ENCODE results near the gene GJA4. TPM values are rescaled to one million over a fixed set of nuclear protein-coding genes. Genes with fewer than 3 reads are reported as not detected.
A peak's percentile ranks its signal among the peaks of the same experiment; 100 is the strongest.

The GJA4 gene
- total and polyA plus RNA-seq, 5 experiments from 2014 or later: not detected

DNA sequence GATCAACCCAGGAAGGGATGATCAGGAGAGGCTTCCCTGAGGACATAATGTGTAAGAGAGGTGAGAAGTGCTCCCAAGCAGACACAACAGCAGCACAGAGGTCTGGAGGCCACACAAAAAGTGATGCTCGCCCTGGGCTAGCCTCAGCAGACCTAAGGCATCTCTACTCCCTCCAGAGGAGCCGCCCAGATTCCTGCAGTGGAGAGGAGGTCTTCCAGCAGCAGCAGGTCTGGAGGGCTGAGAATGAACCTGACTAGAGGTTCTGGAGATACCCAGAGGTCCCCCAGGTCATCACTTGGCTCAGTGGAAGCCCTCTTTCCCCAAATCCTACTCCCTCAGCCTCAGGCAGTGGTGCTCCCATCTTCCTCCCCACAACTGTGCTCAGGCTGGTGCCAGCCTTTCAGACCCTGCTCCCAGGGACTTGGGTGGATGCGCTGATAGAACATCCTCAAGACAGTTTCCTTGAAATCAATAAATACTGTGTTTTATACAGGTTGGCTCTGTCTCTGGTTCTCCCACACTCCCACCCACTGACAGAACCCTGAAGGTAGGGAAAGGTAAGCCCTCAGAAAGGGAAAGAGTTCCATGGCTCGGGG is 6.8 kb upstream of the GJA4 start:
- POLR2A ChIA-PET: interaction anchor here (0.6 kb wide), 1 partner anchor 413 kb away, joined by 7 read pairs; no protein-coding TSS in a partner anchor
- no peak for ATAC-seq
- peak in 1 of 10 donors; percentile 8 for DNase-seq
- no peaks in the 10 kb centered on the region for H3K9me3 Mint-ChIP-seq
- H3K27me3 Mint-ChIP-seq: peaks cover 22 to 82% (median 47%) of the 10 kb centered on the region in 5 donors
- H3K4me3 Mint-ChIP-seq: no peak overlapping the region
- H3K27ac Mint-ChIP-seq: no peak overlapping the region
- H3K4me1 Mint-ChIP-seq: peaks cover 0 to 9% (median 4%) of the 10 kb centered on the region in 4 donors
- no peaks in the 10 kb centered on the region for H3K36me3 Mint-ChIP-seq

DNA sequence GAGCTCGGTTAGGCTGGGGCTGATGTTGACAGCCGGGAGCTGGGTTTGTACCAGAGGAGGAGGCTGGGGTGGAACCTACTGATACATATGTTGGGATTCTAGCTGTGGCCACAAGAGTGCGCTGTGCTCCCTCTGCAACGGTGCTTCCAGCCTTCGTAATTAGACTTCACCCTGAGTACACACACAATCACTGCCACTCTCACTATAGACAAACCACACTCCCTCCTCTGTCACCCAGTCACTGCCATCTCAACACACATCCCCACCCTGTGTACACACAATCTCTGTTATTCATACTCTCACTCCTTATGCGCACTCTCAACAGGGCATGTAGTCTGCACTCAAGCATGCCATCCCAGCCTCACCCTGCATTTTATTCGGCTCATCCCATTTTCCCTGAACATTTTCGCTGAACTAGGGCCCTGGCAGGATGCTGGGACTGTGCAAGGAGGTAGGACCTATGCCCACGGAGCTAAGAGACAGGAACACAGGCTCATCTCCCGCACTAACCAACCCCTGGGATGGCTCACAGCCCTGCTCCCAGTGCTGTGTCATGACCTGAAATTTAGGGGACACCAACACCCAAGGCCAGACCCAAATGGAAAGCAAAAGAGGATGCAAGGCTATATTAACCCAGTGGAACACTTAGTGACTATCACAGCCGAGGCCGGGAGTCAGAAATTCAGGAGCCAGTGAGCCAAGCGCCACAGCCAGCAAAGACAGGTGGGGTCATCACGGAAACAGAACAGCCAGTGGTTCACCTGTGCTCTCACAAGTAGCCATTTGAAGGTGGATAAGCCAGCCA is 6.1 kb upstream of the GJA4 start:
- H3K4me1 Mint-ChIP-seq: peaks cover 3 to 9% (median 5%) of the 10 kb centered on the region in 4 donors
- no peaks in the 10 kb centered on the region for H3K36me3 Mint-ChIP-seq
- H3K27ac Mint-ChIP-seq: peak overlapping the region in 2 of 10 donors; percentile 0 to 75
- H3K9me3 Mint-ChIP-seq: no peaks in the 10 kb centered on the region
- H3K27me3 Mint-ChIP-seq: peaks cover 25 to 85% (median 47%) of the 10 kb centered on the region in 5 donors
- H3K4me3 Mint-ChIP-seq: no peak overlapping the region
- ATAC-seq (peak; percentile 88 to 91), DNase-seq (peak in 9 of 10 donors; percentile 32 to 65 (median 50))
- POLR2A ChIA-PET: interaction anchor here (0.6 kb wide), 1 partner anchor 412 kb away, joined by 7 read pairs; no protein-coding TSS in a partner anchor

DNA sequence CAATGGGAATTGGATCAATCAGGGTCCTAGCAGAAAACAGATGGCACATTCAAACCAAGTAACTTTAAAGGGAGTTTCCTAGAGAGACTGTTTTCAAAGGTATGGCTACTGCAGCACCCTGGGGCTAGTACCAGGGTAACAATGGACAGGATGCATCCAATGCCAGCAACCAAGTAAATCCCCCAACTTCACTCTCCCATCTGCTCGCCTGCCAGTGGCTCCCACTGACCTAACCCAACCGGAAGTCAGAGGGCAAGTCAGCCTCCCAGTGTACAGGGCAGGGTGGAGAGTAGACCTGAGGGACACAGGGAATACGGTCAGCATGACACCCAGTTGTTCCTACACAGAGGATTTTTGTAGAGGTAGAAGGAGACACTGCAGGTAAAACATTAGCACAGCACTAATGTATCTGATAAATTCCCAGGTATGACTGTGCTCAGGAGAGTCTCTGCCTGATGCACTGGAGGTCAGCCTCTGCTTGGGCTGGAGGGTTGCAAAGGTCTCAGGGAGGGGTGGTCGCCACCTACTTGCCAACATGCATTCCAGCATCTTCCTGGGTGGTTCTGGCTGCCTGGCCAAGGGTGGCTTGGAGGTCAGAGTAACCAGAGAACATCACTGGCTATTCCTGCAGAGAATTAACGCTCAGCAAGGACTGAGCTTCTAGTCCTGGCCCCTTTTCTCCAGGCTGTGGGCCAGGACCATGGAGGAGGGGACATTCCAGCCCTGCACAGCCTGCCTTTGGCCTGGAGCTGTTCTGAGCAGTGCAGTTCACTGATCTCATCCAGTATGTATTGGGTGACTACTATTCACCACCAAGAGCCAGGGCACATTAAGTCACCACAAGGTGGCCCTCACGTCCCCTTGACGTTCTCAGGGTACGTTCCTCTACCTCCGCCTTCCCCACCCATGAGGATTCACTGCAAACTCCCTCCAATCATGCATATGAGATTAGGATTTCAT is 5.1 kb upstream of the GJA4 start:
- Mint-ChIP-seq H3K4me1 (peaks cover 6 to 17% (median 11%) of the 10 kb centered on the region in 4 donors), H3K27ac (no peak overlapping the region), H3K9me3 (no peaks in the 10 kb centered on the region), H3K36me3 (no peaks in the 10 kb centered on the region), H3K4me3 (no peak overlapping the region), H3K27me3 (peaks cover 27 to 83% (median 44%) of the 10 kb centered on the region in 5 donors)
- POLR2A ChIA-PET: no interaction called here
- DNase-seq (no peak), ATAC-seq (no peak)

DNA sequence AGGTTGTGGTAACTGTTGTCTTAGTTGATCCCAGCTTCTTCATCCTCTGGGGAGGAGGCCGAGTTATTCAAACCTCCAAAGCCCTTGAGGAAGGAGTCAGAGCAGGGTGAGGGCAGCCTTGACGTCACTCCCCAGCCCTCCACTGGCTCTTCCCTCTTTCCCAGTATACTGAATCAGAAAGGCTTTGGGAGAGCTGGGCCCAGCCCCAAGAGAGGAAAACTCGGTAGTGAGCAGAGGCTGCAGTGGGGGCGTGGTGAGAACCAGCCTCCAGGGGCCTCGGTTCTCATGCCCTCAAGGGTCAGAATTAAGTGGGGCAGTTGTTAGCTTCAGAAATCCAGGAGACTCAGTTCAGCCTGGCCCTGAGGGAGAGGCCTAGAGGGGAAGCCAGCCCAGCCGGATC is 1.8 kb upstream of the GJA4 start:
- no peaks in the 10 kb centered on the region for H3K36me3 Mint-ChIP-seq
- no peak for ATAC-seq
- H3K4me1 Mint-ChIP-seq: peaks cover 6 to 17% (median 12%) of the 10 kb centered on the region in 4 donors
- no peak for DNase-seq
- POLR2A ChIA-PET: no interaction called here
- H3K27me3 Mint-ChIP-seq: peaks cover 19 to 55% (median 24%) of the 10 kb centered on the region in 5 donors
- H3K27ac Mint-ChIP-seq: no peak overlapping the region
- H3K9me3 Mint-ChIP-seq: no peaks in the 10 kb centered on the region
- no peak overlapping the region for H3K4me3 Mint-ChIP-seq

DNA sequence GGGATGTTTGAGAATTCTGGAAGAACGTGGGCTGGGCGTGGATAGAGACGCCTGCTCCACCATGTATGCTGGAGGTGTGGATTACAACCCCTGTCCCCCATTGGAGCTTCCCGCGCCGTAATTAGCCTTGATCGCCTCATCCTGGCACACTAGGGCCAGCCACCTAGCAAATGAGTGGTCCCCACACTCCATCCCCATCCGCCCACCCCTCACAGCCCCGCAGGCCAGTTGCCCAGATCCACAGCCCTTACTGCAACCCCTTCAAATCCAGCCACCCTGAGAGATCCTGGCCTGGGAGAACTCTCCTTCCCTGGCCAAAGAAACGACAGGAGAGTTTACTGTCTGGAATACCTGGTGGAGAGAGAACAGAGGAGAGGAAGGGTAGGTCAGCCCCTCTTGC is 375 bp upstream of the GJA4 start:
- Mint-ChIP-seq H3K36me3 (no peaks in the 10 kb centered on the region), H3K4me3 (peak overlapping the region; percentile 46 to 82 (median 70)), H3K9me3 (no peaks in the 10 kb centered on the region), H3K4me1 (peaks cover 2 to 11% (median 9%) of the 10 kb centered on the region in 4 donors), H3K27me3 (peaks cover 10 to 44% (median 19%) of the 10 kb centered on the region in 5 donors), H3K27ac (peak overlapping the region in 2 of 10 donors; percentile 42 to 66)
- DNase-seq: no peak
- POLR2A ChIA-PET: no interaction called here
- peak in 1 of 2 donors; percentile 20 for ATAC-seq

DNA sequence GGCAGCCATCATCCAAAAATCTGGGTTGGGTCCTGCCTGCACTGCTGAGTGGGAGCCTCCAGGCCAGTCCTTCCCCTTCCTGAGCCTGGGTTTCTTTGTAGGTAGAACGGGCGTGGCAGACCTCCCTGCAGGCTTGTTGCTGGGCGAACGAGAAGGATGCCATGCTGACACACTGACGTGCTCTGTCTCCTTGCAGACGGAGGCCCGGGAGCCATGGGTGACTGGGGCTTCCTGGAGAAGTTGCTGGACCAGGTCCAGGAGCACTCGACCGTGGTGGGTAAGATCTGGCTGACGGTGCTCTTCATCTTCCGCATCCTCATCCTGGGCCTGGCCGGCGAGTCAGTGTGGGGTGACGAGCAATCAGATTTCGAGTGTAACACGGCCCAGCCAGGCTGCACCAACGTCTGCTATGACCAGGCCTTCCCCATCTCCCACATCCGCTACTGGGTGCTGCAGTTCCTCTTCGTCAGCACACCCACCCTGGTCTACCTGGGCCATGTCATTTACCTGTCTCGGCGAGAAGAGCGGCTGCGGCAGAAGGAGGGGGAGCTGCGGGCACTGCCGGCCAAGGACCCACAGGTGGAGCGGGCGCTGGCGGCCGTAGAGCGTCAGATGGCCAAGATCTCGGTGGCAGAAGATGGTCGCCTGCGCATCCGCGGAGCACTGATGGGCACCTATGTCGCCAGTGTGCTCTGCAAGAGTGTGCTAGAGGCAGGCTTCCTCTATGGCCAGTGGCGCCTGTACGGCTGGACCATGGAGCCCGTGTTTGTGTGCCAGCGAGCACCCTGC is 1.4 kb downstream of the GJA4 start:
- DNase-seq: no peak
- H3K27me3 Mint-ChIP-seq: peaks cover 10 to 30% (median 17%) of the 10 kb centered on the region in 5 donors
- peaks cover 2 to 11% (median 9%) of the 10 kb centered on the region in 4 donors for H3K4me1 Mint-ChIP-seq

DNA sequence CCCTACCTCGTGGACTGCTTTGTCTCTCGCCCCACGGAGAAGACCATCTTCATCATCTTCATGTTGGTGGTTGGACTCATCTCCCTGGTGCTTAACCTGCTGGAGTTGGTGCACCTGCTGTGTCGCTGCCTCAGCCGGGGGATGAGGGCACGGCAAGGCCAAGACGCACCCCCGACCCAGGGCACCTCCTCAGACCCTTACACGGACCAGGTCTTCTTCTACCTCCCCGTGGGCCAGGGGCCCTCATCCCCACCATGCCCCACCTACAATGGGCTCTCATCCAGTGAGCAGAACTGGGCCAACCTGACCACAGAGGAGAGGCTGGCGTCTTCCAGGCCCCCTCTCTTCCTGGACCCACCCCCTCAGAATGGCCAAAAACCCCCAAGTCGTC is 2.0 kb downstream of the GJA4 start:
- Mint-ChIP-seq H3K9me3 (no peaks in the 10 kb centered on the region), H3K36me3 (no peaks in the 10 kb centered on the region), H3K4me3 (peak overlapping the region in 2 of 10 donors; percentile 10 to 41), H3K4me1 (peaks cover 2 to 11% (median 9%) of the 10 kb centered on the region in 4 donors), H3K27me3 (peaks cover 9 to 24% (median 17%) of the 10 kb centered on the region in 5 donors), H3K27ac (no peak overlapping the region)
- POLR2A ChIA-PET: no interaction called here
- ATAC-seq: no peak
- DNase-seq: no peak

More for the DNA sequence above, 1.4 kb downstream of the GJA4 start:
- H3K36me3 Mint-ChIP-seq: no peaks in the 10 kb centered on the region
- no peak overlapping the region for H3K4me3 Mint-ChIP-seq
- H3K9me3 Mint-ChIP-seq: no peaks in the 10 kb centered on the region
- H3K27ac Mint-ChIP-seq: no peak overlapping the region
- no peak for ATAC-seq
- POLR2A ChIA-PET: no interaction called here

DNA sequence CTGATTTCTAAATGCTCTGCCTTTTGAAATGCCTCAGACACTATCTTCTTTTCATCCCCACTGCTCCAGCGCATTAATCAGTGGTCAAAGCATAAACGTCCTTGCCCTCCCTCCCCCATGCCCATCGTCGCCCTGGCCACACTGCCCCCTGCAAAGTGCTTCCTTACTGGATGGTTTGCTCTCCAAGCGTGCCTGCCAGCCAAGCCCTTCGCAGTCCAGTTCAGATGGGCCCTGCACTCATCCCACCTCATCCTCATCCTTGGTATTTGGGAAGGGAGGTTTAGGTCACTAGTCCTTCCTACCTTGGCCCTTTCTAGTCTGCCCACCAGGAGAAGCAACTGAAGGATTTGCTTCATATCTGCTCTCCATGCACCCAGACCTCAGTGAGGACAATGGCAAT is 3.1 kb downstream of the GJA4 start:
- ATAC-seq (no peak), DNase-seq (no peak)
- Mint-ChIP-seq H3K27me3 (peaks cover 3 to 14% (median 11%) of the 10 kb centered on the region in 5 donors), H3K27ac (no peak overlapping the region), H3K9me3 (no peaks in the 10 kb centered on the region), H3K4me1 (peaks cover 2 to 11% (median 9%) of the 10 kb centered on the region in 4 donors), H3K4me3 (no peak overlapping the region), H3K36me3 (no peaks in the 10 kb centered on the region)
- POLR2A ChIA-PET: no interaction called here

DNA sequence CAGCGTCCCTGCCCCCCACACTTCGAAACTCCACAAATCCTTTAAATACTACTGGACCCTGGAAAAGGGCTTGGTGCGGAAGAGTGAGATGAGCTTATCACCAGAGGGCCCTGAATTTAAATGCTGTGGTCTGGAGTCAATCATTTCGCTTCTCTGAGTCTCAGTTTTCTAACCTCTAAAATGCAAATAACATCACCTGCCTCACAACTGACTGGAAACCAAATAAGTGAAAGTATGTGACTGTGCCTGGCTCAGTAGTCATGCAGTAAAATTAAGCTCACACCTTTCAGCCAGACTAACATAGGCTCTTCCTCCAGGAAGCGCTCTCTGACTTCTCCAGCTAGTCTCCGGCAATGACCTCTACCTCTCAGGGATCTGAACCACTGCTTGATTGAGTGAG is 4.2 kb downstream of the GJA4 start:
- Mint-ChIP-seq H3K4me1 (peaks cover 2 to 7% (median 6%) of the 10 kb centered on the region in 4 donors), H3K4me3 (no peak overlapping the region), H3K9me3 (no peaks in the 10 kb centered on the region), H3K27me3 (peaks cover 1 to 9% (median 5%) of the 10 kb centered on the region in 5 donors), H3K27ac (peak overlapping the region in 1 of 10 donors; percentile 63), H3K36me3 (no peaks in the 10 kb centered on the region)
- POLR2A ChIA-PET: no interaction called here
- DNase-seq: no peak
- no peak for ATAC-seq

DNA sequence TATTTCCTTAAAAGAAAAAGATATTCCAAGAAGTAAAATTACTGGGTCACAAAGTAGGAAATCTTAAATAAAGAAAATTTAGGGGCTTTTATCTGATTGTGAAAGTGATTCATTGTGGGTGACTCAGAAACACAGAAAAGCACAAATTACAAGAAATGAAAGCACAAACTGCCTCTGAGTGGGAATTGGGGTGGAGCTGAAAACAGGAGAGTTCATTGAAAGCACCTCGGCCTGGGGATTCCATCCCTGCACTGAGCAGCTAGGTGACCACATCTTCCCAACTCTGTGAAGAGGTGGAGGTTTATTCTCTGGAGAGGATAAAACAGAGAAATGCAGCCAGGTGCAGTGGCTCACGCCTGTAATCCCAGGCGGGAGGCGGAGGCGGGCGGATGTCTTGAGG is 7.4 kb downstream of the GJA4 start:
- no peaks in the 10 kb centered on the region for H3K27me3 Mint-ChIP-seq
- DNase-seq (no peak), ATAC-seq (no peak)
- peaks cover 6 to 11% (median 9%) of the 10 kb centered on the region in 3 donors for H3K36me3 Mint-ChIP-seq
- peaks cover 0 to 11% (median 0%) of the 10 kb centered on the region in 9 donors for H3K9me3 Mint-ChIP-seq
- POLR2A ChIA-PET: no interaction called here
- H3K27ac Mint-ChIP-seq: no peak overlapping the region
- no peak overlapping the region for H3K4me3 Mint-ChIP-seq
- no peaks in the 10 kb centered on the region for H3K4me1 Mint-ChIP-seq

DNA sequence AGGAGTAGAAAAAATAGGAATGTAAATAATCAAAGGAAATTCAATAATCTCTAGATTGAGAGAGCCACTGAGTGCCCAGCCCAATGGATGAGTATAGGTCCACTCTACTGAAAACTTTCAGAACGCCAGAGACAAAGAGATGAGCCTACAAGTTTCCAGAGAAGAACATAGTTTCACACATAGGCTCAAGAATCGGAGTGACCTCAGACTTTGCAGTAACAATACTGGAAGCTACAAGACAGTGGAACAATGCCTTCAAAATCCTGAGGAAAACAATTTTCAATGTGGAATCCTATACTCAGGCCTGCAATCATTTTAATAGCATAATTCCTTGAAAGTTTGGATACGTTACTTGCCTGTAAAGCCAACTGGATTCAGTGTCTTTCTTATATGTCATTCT is 11.0 kb downstream of the GJA4 start:
- Mint-ChIP-seq H3K27me3 (no peaks in the 10 kb centered on the region), H3K36me3 (peaks cover 6 to 13% (median 11%) of the 10 kb centered on the region in 3 donors), H3K4me3 (no peak overlapping the region), H3K4me1 (no peaks in the 10 kb centered on the region), H3K9me3 (peaks cover 0 to 11% (median 0%) of the 10 kb centered on the region in 9 donors), H3K27ac (peak overlapping the region in 1 of 10 donors; percentile 75)
- ATAC-seq (no peak), DNase-seq (no peak)
- POLR2A ChIA-PET: no interaction called here

DNA sequence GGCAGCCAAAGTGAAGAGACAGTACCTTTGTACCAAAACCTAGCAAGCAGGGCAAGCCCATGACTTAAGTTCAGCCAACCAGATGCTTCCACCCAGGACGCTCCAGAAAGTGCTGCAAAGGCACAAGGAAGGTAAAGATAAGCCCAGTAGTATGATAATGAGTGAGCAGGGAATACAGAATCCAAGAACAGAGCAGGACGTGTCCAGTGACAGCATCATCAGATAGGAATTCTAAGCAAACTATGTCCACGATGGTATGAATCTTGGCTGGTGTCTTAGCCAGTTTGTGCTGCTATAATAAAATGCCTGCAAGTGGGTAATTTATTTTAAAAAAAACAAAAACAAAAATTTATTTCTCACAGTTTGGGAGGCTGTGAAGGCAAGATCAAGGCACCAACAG is 13.6 kb downstream of the GJA4 start:
- H3K9me3 Mint-ChIP-seq: peaks cover 0 to 20% (median 6%) of the 10 kb centered on the region in 9 donors
- no peak overlapping the region for H3K4me3 Mint-ChIP-seq
- DNase-seq: no peak
- H3K27ac Mint-ChIP-seq: no peak overlapping the region
- H3K27me3 Mint-ChIP-seq: no peaks in the 10 kb centered on the region
- POLR2A ChIA-PET: no interaction called here
- peaks cover 0 to 6% (median under 1%) of the 10 kb centered on the region in 4 donors for H3K4me1 Mint-ChIP-seq
- ATAC-seq: no peak
- peaks cover 8 to 24% (median 11%) of the 10 kb centered on the region in 3 donors for H3K36me3 Mint-ChIP-seq
